ENCODE results near the gene PPP4R4. TPM values are rescaled to one million over a fixed set of nuclear protein-coding genes. Genes with fewer than 3 reads are reported as not detected.

The PPP4R4 gene
- total RNA-seq, 1 donor from 2014 or later = 0.18 TPM

DNA sequence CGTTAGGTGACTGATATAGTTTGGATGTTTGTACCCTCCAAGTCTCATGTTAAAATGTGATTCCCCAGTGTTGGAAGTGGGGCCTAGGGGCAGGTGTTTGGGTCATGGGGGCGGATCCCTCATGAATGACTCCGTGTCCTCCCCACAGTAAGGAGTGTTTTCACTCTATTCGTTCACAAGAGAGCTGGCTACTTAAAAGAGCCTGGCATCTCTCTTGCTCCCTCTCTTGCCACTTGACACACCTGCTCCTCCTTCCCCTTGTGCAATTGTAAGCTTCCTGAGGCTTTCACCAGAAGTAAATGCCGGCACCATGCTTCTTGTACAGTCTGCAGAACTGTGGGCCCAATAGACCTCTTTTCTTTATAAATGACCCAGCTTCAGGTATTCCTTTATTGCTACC lies 47.3 kb upstream of the PPP4R4 start:
- H3K36me3 Mint-ChIP-seq (ENCODE audit: low read depth, unreplicated experiment) = no peaks in the 10 kb centered on the region
- no peaks in the 10 kb centered on the region for H3K9me3 Mint-ChIP-seq (ENCODE audit: unreplicated experiment)
- H3K27me3 Mint-ChIP-seq (ENCODE audit: unreplicated experiment) = peaks cover 3% of the 10 kb centered on the region
- peaks cover 8% of the 10 kb centered on the region for H3K4me1 Mint-ChIP-seq (ENCODE audit: unreplicated experiment)
- no peak for DNase-seq (ENCODE audit: low spot score)
- H3K4me3 Mint-ChIP-seq (ENCODE audit: unreplicated experiment) = no peak overlapping the region
- TF ChIP-seq, protein P1, sequence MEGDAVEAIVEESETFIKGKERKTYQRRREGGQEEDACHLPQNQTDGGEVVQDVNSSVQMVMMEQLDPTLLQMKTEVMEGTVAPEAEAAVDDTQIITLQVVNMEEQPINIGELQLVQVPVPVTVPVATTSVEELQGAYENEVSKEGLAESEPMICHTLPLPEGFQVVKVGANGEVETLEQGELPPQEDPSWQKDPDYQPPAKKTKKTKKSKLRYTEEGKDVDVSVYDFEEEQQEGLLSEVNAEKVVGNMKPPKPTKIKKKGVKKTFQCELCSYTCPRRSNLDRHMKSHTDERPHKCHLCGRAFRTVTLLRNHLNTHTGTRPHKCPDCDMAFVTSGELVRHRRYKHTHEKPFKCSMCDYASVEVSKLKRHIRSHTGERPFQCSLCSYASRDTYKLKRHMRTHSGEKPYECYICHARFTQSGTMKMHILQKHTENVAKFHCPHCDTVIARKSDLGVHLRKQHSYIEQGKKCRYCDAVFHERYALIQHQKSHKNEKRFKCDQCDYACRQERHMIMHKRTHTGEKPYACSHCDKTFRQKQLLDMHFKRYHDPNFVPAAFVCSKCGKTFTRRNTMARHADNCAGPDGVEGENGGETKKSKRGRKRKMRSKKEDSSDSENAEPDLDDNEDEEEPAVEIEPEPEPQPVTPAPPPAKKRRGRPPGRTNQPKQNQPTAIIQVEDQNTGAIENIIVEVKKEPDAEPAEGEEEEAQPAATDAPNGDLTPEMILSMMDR (IDR thresholded peaks at IDR 0.05; ENCODE audit: unreplicated experiment) = no peak
- H3K27ac Mint-ChIP-seq (ENCODE audit: unreplicated experiment) = no peak overlapping the region

DNA sequence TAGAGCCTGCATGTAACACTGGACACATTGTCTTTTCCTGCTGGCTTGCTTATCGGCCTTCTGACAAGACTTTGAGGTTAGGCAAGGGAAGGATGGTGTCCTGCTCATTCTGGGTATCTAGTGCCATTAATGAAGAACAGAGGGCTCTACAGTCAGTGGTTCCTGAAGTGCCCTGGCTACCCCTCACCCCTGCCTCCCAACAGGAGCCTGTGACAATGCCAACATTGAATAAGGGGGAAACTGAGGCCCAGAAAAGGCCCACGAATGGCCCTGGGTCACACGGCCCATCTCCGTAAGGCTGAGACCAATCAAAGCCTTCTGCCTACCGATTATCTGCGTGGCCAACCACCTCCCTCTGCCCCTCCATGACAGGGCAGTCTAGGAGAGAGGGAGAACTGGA lies 46.8 kb upstream of the PPP4R4 start:
- H3K36me3 Mint-ChIP-seq (ENCODE audit: low read depth, unreplicated experiment) = no peaks in the 10 kb centered on the region
- H3K4me1 Mint-ChIP-seq (ENCODE audit: unreplicated experiment) = peaks cover 8% of the 10 kb centered on the region
- TF ChIP-seq, protein P1 (IDR thresholded peaks at IDR 0.05; ENCODE audit: unreplicated experiment) = no peak
- H3K4me3 Mint-ChIP-seq (ENCODE audit: unreplicated experiment) = no peak overlapping the region
- H3K9me3 Mint-ChIP-seq (ENCODE audit: unreplicated experiment) = no peaks in the 10 kb centered on the region
- no peak for DNase-seq (ENCODE audit: low spot score)
- H3K27me3 Mint-ChIP-seq (ENCODE audit: unreplicated experiment) = peaks cover 3% of the 10 kb centered on the region
- H3K27ac Mint-ChIP-seq (ENCODE audit: unreplicated experiment) = no peak overlapping the region

DNA sequence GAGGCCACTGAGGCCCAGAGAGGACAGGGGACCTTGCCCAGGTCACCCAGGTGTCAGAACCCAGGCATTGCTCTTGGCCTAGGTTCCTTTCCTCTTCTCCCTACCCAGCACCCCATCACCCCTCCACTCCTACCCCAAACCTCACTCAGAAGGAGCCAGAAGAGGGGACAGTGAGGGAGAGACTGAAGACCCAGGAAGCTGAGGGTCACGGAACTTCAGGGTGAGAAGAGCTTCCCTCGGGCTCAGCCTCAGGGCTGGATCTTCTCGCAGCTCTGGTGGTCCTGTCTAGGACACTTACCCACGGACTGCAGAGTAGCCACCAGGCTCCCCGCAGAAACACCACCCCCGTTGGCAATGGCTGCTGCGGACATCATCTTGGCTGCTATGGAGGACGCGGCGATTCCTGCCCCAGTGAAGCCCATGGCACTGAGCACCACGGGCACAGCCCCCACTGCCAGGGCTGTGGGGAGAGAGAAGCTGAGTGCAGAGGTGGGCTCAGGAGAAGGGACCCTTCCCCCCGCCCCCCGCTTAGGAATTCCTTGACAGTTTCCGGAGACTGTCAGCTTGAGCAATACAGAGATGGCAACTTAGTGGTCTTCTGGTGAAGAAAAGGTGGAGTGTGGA lies 45.8 kb upstream of the PPP4R4 start:
- no peak overlapping the region for H3K27ac Mint-ChIP-seq (ENCODE audit: unreplicated experiment)
- H3K27me3 Mint-ChIP-seq (ENCODE audit: unreplicated experiment) = peaks cover 3% of the 10 kb centered on the region
- no peaks in the 10 kb centered on the region for H3K36me3 Mint-ChIP-seq (ENCODE audit: low read depth, unreplicated experiment)
- no peak for DNase-seq (ENCODE audit: low spot score)
- H3K9me3 Mint-ChIP-seq (ENCODE audit: unreplicated experiment) = no peaks in the 10 kb centered on the region
- H3K4me1 Mint-ChIP-seq (ENCODE audit: unreplicated experiment) = peaks cover 8% of the 10 kb centered on the region
- H3K4me3 Mint-ChIP-seq (ENCODE audit: unreplicated experiment) = peak overlapping the region; percentile 93
- TF ChIP-seq, protein P1 (IDR thresholded peaks at IDR 0.05; ENCODE audit: unreplicated experiment) = no peak

DNA sequence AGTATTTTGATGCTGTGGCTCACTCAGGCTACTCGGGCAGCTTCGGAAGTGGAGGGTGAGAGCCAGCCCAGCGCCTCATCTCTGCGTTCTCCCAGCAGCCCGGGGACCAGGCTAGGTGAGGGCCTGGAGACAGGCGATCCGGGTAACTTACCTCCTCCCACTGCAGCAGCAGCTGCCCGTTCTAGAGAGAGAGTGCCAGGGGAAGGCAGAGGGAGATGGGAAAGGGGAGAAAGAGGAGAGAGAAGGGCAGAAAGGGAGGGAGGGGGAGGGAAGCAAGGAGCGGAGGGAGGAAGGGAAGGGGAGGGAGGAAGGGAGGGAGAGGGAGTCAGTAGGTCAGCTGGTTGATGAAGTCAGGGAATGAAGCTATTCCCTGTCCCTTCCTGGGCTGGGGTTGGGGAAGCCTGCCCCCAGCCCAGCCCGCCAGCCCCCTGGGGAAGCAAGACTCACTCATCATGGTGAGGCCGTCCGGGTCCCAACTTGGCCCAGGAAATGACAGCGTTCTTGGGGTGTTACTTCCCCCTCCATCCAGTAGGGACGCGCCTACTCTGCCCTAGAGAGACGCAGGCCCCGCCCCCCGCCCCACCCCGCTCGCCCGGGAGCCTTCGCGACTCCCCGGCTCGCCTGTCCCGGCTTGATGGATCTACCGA lies 44.9 kb upstream of the PPP4R4 start, which contains the start of gene IFI27L2:
Gene IFI27L2, minus strand, starts transcription at position 494 of the 647 bp plus-strand sequence. Its CDS starts 40 bp downstream, at position 454.
- Mint-ChIP-seq H3K27ac (ENCODE audit: unreplicated experiment) (peak within 1 kb of the TSS; percentile 46), H3K36me3 (ENCODE audit: low read depth, unreplicated experiment) (no peaks in the 10 kb centered on the region), H3K27me3 (ENCODE audit: unreplicated experiment) (peaks cover 3% of the 10 kb centered on the region), H3K4me1 (ENCODE audit: unreplicated experiment) (peaks cover 8% of the 10 kb centered on the region), H3K9me3 (ENCODE audit: unreplicated experiment) (no peaks in the 10 kb centered on the region), H3K4me3 (ENCODE audit: unreplicated experiment) (peak within 1 kb of the TSS; percentile 93)
- peak; percentile 44 for DNase-seq (ENCODE audit: low spot score)
- TF ChIP-seq, protein P1 (IDR thresholded peaks at IDR 0.05; ENCODE audit: unreplicated experiment) = no peak
